Muscle of leg (tissue), 16 donors: ENCODE results near the gene TMEM196. TPM values are rescaled to one million over a fixed set of nuclear protein-coding genes. Genes with fewer than 3 reads are reported as not detected.

Source experiments
- DNase-seq: peaks from one replicate; pipeline ENCODE4 v3.0.0; 2013
- H3K27ac ChIP-seq: one replicate; pipeline ENCODE4 v1.5.1; 2013; ENCODE audit warnings: mild to moderate bottlenecking, low read length, control low read depth
- H3K27me3 ChIP-seq: one replicate; pipeline ENCODE4 v1.6.1; 2013; ENCODE audit warnings: low read length; ENCODE audit not compliant: control insufficient read depth, insufficient read depth
- H3K36me3 ChIP-seq: one replicate; pipeline ENCODE4 v1.6.1; 2013; ENCODE audit warnings: low read length; ENCODE audit not compliant: control insufficient read depth, insufficient read depth
- H3K4me1 ChIP-seq: one replicate; pipeline ENCODE4 v1.6.1; 2013; ENCODE audit warnings: low read length; ENCODE audit not compliant: control insufficient read depth, insufficient read depth
- H3K4me3 ChIP-seq: one replicate; pipeline ENCODE4 v1.5.1; 2013; ENCODE audit warnings: low read length, control low read depth
- H3K9me3 ChIP-seq: replicated peaks from 2 replicates; pipeline ENCODE4 v1.6.1; 2013; ENCODE audit warnings: low read depth, low read length; ENCODE audit not compliant: control insufficient read depth
- WGBS: methylation state at CpG from one replicate; pipeline ENCODE4 v1.1.5; 2013; ENCODE audit warnings: missing lambda C conversion rate; ENCODE audit not compliant: insufficient coverage; 5-methylcytosine and 5-hydroxymethylcytosine counted together
- long read RNA-seq, 11 donors: transcript quantifications; one replicate each; lab custom pipeline, GENCODE V29; 2026
- polyA plus RNA-seq, 8 donors: library from polyadenylated mRNA; unstranded; fragments of 120-200 nt; gene quantifications; one replicate each; pipeline versions ENCODE4 v1.2.1 to v1.2.3, GENCODE V29; 2013; ENCODE audit warnings: inconsistent platforms in 1 of 8, low replicate concordance in 1 of 8; ENCODE audit not compliant: insufficient read length in 8 of 8, insufficient read depth in 1 of 8
- total RNA-seq: library from RNA; stranded (reverse); fragments of 120-200 nt; gene quantifications from one replicate; pipeline ENCODE4 v1.2.4, GENCODE V29; 2013

TMEM196 gene
- total RNA-seq (0.04 TPM), polyA plus RNA-seq (under 1 TPM in 7 of 8 donors, not detected in 1; 0.05 to 0.36 (median 0.11) TPM)
- long read RNA-seq, donor 1: 0 reads
- long read RNA-seq, donor 2: 0 reads
- long read RNA-seq, donor 3: 0 reads
- long read RNA-seq, donor 4: 0 reads
- long read RNA-seq, donor 5: 0 reads
- long read RNA-seq, donor 6: 0 reads
- long read RNA-seq, donor 7: 0 reads
- long read RNA-seq, donor 8: 0 reads
- long read RNA-seq, donor 9: 0 reads
- long read RNA-seq, donor 10: 0 reads
- long read RNA-seq, donor 11: 0 reads

DNA sequence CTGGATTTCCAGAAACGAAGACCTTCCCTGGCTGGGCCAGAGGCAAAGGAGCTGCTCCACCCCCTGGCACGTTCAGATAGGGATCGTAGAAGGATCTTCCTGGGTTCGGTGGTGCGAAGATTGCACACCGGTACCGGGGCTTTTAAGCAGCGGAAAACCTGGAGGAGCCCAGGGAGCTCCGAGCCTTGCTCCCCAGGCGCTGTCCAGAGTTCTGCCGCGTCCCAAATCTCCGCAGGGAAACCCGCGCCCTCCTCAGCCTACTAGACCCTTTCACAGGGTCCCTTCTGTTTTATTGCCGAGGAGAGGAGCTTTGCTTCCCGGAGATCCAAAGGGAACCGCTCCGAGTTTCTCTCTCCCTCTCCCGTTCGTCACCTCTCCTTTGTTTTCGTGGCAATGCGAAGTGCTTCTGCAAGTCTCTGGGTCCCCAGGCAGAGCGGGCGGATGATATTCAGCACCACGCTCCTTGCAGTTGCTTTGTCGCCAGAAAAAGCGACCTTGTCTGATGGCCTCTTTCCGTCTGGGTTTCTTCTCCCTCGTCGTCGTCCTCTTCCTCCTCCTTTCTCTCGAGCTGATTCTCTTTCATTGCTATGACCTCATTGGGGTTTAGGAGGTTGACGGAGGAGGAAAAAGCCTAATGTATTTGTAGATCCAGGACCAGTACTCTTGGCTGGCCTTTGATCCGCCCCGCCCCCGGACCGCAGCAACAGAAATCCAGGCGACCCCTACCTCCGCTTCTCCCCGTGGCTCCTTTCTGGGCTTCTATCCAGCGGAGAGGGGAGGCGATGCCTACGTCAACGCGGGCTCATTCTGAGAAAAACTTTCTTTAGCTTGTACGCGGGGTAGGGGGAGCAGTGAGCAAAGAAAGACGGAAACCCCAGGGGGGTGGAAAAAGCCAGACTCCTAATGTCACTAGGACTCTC is at the start of gene TMEM196:
TMEM196 (minus strand) TSS at position 777 of the 920 bp plus-strand sequence. CDS start 921 bp downstream, outside the sequence.
- no peak within 1 kb of the TSS for H3K27ac ChIP-seq
- no peaks in the 10 kb centered on the region for H3K9me3 ChIP-seq
- H3K4me1 ChIP-seq: peaks cover 9% of the 10 kb centered on the region
- peaks cover 18% of the 10 kb centered on the region for H3K27me3 ChIP-seq
- peak; percentile 39 for DNase-seq
- H3K36me3 ChIP-seq: no peaks in the 10 kb centered on the region
- 0% methylated on average over 26 of the region's 49 CpGs for WGBS
- H3K4me3 ChIP-seq: peak within 1 kb of the TSS; percentile 34

- Histone ChIP-seq H3K9me3 (no peaks in the 10 kb centered on the region), H3K27ac (no peak overlapping the region)
Observed at GRCh38 chr7:19816128-19816527, 42.7 kb upstream of the TMEM196 start.

DNA sequence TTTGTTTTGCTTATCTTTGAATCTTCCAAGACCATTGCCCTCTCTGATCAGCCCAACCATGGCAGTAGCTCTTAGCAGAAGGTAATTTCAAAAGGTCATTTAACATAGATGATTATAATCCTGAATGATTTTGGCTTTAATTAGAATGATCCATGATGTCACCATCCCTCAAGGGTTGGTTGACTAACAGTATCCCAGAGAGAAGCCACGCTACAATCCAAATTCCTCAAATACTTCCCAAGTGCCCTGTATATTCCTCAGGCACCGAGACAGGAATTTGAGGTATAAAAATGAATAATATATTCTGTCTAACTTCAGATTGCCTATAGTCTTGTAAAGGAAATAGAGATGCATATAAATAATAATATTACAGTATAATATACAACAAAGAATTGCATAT is 42.1 kb upstream of the TMEM196 start:
- WGBS: no CpG with 5 or more reads among the region's 2 CpGs
- Histone ChIP-seq H3K27ac (no peak overlapping the region), H3K4me3 (no peak overlapping the region), H3K27me3 (no peaks in the 10 kb centered on the region), H3K36me3 (no peaks in the 10 kb centered on the region), H3K4me1 (no peaks in the 10 kb centered on the region), H3K9me3 (no peaks in the 10 kb centered on the region)
- peak; percentile 10 for DNase-seq

More at GRCh38 chr7:19816128-19816527, 42.7 kb upstream of the TMEM196 start:
- WGBS: 100% methylated on average over 1 of the region's 2 CpGs
- no peak overlapping the region for H3K4me3 ChIP-seq
- H3K36me3 ChIP-seq: no peaks in the 10 kb centered on the region
- no peaks in the 10 kb centered on the region for H3K27me3 ChIP-seq
- no peaks in the 10 kb centered on the region for H3K4me1 ChIP-seq
- DNase-seq: no peak

- H3K9me3 ChIP-seq: no peaks in the 10 kb centered on the region
- H3K36me3 ChIP-seq: no peaks in the 10 kb centered on the region
- no peaks in the 10 kb centered on the region for H3K27me3 ChIP-seq
- H3K27ac ChIP-seq: no peak overlapping the region
- no peaks in the 10 kb centered on the region for H3K4me1 ChIP-seq
- no peak overlapping the region for H3K4me3 ChIP-seq
- DNase-seq: peak; percentile 90
- no CpG with 5 or more reads among the region's 2 CpGs for WGBS
Observed at GRCh38 chr7:19814776-19815175, 41.4 kb upstream of the TMEM196 start.

GRCh38 chr7:19811386-19811785 is 38.0 kb upstream of the TMEM196 start:
- no peaks in the 10 kb centered on the region for H3K27me3 ChIP-seq
- H3K36me3 ChIP-seq: no peaks in the 10 kb centered on the region
- H3K4me1 ChIP-seq: no peaks in the 10 kb centered on the region
- no peak overlapping the region for H3K4me3 ChIP-seq
- H3K27ac ChIP-seq: no peak overlapping the region
- H3K9me3 ChIP-seq: no peaks in the 10 kb centered on the region
- peak; percentile 51 for DNase-seq
- WGBS: no CpG with 5 or more reads among the region's 1 CpG

GRCh38 chr7:19798986-19799385 is 25.6 kb upstream of the TMEM196 start:
- no peak overlapping the region for H3K27ac ChIP-seq
- no peaks in the 10 kb centered on the region for H3K36me3 ChIP-seq
- H3K4me3 ChIP-seq: no peak overlapping the region
- no peak for DNase-seq
- H3K27me3 ChIP-seq: no peaks in the 10 kb centered on the region
- H3K9me3 ChIP-seq: no peaks in the 10 kb centered on the region
- no peaks in the 10 kb centered on the region for H3K4me1 ChIP-seq
- WGBS: no CpG with 5 or more reads among the region's 3 CpGs

- no peak overlapping the region for H3K27ac ChIP-seq
- no peaks in the 10 kb centered on the region for H3K36me3 ChIP-seq
- no peaks in the 10 kb centered on the region for H3K4me1 ChIP-seq
- no peaks in the 10 kb centered on the region for H3K27me3 ChIP-seq
- no peak for DNase-seq
- no peak overlapping the region for H3K4me3 ChIP-seq
- peaks cover 4% of the 10 kb centered on the region for H3K9me3 ChIP-seq
Observed at GRCh38 chr7:19783541-19783940, 10.1 kb upstream of the TMEM196 start.

- H3K4me1 ChIP-seq: peaks cover 9% of the 10 kb centered on the region
- H3K27ac ChIP-seq: no peak overlapping the region
- H3K27me3 ChIP-seq: peaks cover 18% of the 10 kb centered on the region
- no peak overlapping the region for H3K4me3 ChIP-seq
- DNase-seq: no peak
- no peaks in the 10 kb centered on the region for H3K36me3 ChIP-seq
- H3K9me3 ChIP-seq: no peaks in the 10 kb centered on the region
- WGBS: 43% methylated on average over 1 of the region's 4 CpGs
Observed at GRCh38 chr7:19776981-19777380, 3.6 kb upstream of the TMEM196 start.

- H3K27me3 ChIP-seq: peaks cover 18% of the 10 kb centered on the region
- no CpG with 5 or more reads among the region's 1 CpG for WGBS
Observed at GRCh38 chr7:19775578-19775977, 2.2 kb upstream of the TMEM196 start.

GRCh38 chr7:19772306-19772705 is 1.1 kb downstream of the TMEM196 start:
- H3K36me3 ChIP-seq: no peaks in the 10 kb centered on the region
- H3K27me3 ChIP-seq: peaks cover 18% of the 10 kb centered on the region
- 3% methylated on average over 16 of the region's 17 CpGs for WGBS
- H3K9me3 ChIP-seq: no peaks in the 10 kb centered on the region
- no peak overlapping the region for H3K27ac ChIP-seq
- DNase-seq: no peak
- H3K4me3 ChIP-seq: peak overlapping the region; percentile 34
- H3K4me1 ChIP-seq: peaks cover 9% of the 10 kb centered on the region

More at GRCh38 chr7:19775578-19775977, 2.2 kb upstream of the TMEM196 start:
- Histone ChIP-seq H3K36me3 (no peaks in the 10 kb centered on the region), H3K27ac (no peak overlapping the region), H3K4me3 (no peak overlapping the region), H3K9me3 (no peaks in the 10 kb centered on the region), H3K4me1 (peaks cover 9% of the 10 kb centered on the region)
- no peak for DNase-seq
